ENCODE results near the gene PKN1.

DNA sequence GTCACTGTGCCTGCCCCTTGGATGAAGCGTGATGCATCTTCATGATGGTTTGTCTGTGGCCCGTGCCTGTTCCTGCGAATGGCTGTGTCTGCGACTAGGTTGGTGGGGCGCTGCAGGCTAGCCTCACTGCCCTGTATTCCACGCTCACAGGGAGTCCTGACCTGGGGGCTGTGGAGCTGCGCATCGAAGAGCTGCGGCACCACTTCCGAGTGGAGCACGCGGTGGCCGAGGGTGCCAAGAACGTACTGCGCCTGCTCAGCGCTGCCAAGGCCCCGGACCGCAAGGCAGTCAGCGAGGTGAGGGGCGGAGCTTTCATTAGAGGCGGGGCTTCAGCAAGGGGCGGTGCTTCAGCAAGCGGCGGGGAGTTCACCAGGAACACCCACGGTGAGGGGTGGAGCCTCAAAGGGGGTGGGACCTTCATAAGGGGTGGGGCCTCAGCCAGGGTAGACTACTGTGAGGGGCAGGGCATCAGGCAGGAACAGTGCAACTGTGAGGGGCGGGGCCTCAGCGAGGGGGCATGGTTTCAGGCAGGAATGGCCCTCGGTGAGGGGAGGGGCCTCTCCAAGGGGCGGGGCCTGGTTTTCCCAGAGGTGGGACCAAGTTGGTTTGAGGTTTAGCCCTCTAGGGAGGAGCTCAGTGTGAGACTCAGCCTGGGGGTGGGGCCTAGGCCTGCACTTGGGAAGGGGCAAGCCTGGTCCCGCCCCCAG is 17.2 kb downstream of the PKN1 start:
- no peak for TF ChIP-seq EZH2 (IDR thresholded peaks at IDR 0.05; ENCODE audit: insufficient read depth, poor library complexity, severe bottlenecking)
- TF ChIP-seq EZH2phosphoT487 (IDR thresholded peaks at IDR 0.05; ENCODE audit: insufficient read depth, low read depth): no peak

All from GM23248 (cell line).